Transverse colon (tissue), 4 donors: ENCODE measurements around the gene TRIM59.

Experiments used
- EP300 ChIP-seq: sonication (generic); formaldehyde crosslinking; IDR thresholded peaks from one replicate; pipeline ENCODE4 v1.6.1; 2017; ENCODE audit warnings: antibody characterized with exemption, low read depth
- POLR2A ChIP-seq: fragments of 450-650 bp; IDR thresholded peaks from one replicate; pipeline ENCODE4 v1.6.1; 2016; ENCODE audit warnings: antibody characterized with exemption, mild to moderate bottlenecking, moderate library complexity
- POLR2AphosphoS5 ChIP-seq, 3 donors: sonication (generic); formaldehyde crosslinking; IDR thresholded peaks; one replicate each; pipeline ENCODE4 v1.6.1; 2016; ENCODE audit warnings: antibody characterized with exemption in 3 of 3
- TF ChIP-seq, protein P1 (sequence below), 5 experiments: fragments of 200-600 bp in 3 of 5; fragments of 450-650 bp in 2 of 5; sonication (generic) in 3 of 5; IDR thresholded peaks; 1 replicate in 2 of 5; 2 replicates in 3 of 5; pipeline ENCODE4 v1.5.1; 2016 to 2017; ENCODE audit warnings: antibody characterized with exemption in 5 of 5, inconsistent platforms in 3 of 5, mild to moderate bottlenecking in 2 of 5, moderate library complexity in 1 of 5

DNA sequence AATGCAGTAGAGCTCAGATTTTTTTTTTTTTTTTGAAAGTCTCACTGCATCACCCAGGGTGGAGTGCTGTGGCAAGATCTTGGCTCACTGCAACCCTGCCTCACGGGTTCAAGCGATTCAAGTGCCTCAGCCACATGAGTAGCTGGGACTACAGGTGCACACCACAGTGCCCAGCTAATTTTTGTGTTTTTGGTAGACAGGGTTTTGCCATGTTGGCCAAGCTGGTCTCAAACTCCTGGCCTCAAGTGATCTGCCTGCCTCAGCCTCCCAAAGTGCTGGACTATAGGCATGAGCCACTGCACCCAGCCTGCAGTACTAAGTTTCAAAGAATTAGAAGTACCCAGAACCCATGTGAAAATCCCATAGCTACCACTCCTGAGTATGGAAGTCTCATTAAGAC is 14.5 kb downstream of the TRIM59 start:
- TF ChIP-seq, protein P1, sequence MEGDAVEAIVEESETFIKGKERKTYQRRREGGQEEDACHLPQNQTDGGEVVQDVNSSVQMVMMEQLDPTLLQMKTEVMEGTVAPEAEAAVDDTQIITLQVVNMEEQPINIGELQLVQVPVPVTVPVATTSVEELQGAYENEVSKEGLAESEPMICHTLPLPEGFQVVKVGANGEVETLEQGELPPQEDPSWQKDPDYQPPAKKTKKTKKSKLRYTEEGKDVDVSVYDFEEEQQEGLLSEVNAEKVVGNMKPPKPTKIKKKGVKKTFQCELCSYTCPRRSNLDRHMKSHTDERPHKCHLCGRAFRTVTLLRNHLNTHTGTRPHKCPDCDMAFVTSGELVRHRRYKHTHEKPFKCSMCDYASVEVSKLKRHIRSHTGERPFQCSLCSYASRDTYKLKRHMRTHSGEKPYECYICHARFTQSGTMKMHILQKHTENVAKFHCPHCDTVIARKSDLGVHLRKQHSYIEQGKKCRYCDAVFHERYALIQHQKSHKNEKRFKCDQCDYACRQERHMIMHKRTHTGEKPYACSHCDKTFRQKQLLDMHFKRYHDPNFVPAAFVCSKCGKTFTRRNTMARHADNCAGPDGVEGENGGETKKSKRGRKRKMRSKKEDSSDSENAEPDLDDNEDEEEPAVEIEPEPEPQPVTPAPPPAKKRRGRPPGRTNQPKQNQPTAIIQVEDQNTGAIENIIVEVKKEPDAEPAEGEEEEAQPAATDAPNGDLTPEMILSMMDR (IDR thresholded peaks at IDR 0.05) = no peak
- no peak for TF ChIP-seq POLR2A
- TF ChIP-seq POLR2AphosphoS5 (IDR thresholded peaks at IDR 0.05) = no peak
- TF ChIP-seq EP300 = no peak
